Measurements from ENCODE around the gene CYP4V2.

CYP4V2 gene

DNA sequence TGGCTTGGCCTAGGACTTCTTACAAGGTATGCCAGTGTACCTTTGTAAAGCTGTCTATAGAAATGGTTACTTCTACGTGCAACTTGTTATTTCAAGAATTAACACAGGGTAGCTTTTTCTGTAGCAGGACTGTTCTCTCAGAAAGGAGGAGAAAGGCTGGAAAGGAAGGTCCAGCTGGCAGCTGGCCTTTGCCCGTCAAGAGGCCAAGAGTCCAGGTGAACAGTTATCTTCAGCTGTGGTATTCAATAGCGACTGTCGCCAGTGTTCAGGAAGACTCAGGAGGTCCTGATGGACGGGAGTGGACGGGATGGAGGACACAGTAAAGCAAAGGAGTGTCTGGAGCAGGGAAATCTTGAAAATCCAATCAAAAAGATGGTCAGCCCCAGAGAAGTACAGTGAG, 4.7 kb downstream of the CYP4V2 start:
- DNase-seq (ENCODE audit: low read depth): no peak
- H3K4me3 ChIP-seq (ENCODE audit: control insufficient read depth, low read depth, low read length): no peak overlapping the region
- no peak for TF ChIP-seq CTCF (IDR thresholded peaks at IDR 0.05; ENCODE audit: control insufficient read depth, insufficient read depth, low read depth, low read length, missing control alignments)

- no peak for TF ChIP-seq CTCF (IDR thresholded peaks at IDR 0.05; ENCODE audit: control insufficient read depth, insufficient read depth, low read depth, low read length, missing control alignments)
- no peak for DNase-seq (ENCODE audit: low read depth)
- H3K4me3 ChIP-seq (ENCODE audit: control insufficient read depth, low read depth, low read length): no peak overlapping the region
Measured at GRCh38 chr4:186200516-186200915, 9.1 kb downstream of the CYP4V2 start.

- DNase-seq (ENCODE audit: low read depth): no peak
- no peak for TF ChIP-seq CTCF (IDR thresholded peaks at IDR 0.05; ENCODE audit: control insufficient read depth, insufficient read depth, low read depth, low read length, missing control alignments)
- no peak overlapping the region for H3K4me3 ChIP-seq (ENCODE audit: control insufficient read depth, low read depth, low read length)
Measured at GRCh38 chr4:186201010-186201409, 9.6 kb downstream of the CYP4V2 start.

GRCh38 chr4:186201535-186202230, 10.3 kb downstream of the CYP4V2 start:
- peak; percentile 27 for TF ChIP-seq CTCF (IDR thresholded peaks at IDR 0.05; ENCODE audit: control insufficient read depth, insufficient read depth, low read depth, low read length, missing control alignments)
- no peak overlapping the region for H3K4me3 ChIP-seq (ENCODE audit: control insufficient read depth, low read depth, low read length)
- DNase-seq (ENCODE audit: low read depth): no peak

GRCh38 chr4:186202490-186203140, 11.2 kb downstream of the CYP4V2 start:
- no peak for TF ChIP-seq CTCF (IDR thresholded peaks at IDR 0.05; ENCODE audit: control insufficient read depth, insufficient read depth, low read depth, low read length, missing control alignments)
- no peak for DNase-seq (ENCODE audit: low read depth)
- no peak overlapping the region for H3K4me3 ChIP-seq (ENCODE audit: control insufficient read depth, low read depth, low read length)

GRCh38 chr4:186203406-186203805, 12.0 kb downstream of the CYP4V2 start:
- TF ChIP-seq CTCF (IDR thresholded peaks at IDR 0.05; ENCODE audit: control insufficient read depth, insufficient read depth, low read depth, low read length, missing control alignments): no peak
- H3K4me3 ChIP-seq (ENCODE audit: control insufficient read depth, low read depth, low read length): no peak overlapping the region
- no peak for DNase-seq (ENCODE audit: low read depth)

Data from AG09309 (cell line).